ENCODE data around the gene ADAMTS17. TPM values are rescaled to one million over a fixed set of nuclear protein-coding genes. Genes with fewer than 3 reads are reported as not detected.

Gene ADAMTS17
- total RNA-seq, 1 donor from 2014 or later, result 2.3 TPM

DNA sequence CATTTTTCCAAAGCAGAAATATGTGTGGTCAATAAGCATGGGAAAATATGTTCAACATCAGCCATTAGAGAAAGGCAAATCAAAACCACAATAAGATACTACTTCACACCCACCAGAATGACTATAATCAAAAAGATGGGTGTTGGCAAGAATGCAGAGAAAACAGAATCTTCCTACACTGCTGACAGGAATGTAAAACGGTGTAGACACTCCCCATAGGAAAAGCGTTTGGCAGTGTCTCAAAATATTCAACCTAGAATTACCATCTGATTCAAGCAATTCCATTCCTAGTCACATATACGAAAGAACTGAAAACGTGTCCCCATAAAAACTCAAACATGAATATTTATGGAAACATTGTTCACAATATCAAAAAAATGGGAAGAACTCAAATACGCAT, 123.3 kb downstream of the ADAMTS17 start:
- Histone ChIP-seq H3K27me3 (ENCODE audit: control insufficient read depth, insufficient read depth, low read length) (no peaks in the 10 kb centered on the region), H3K4me3 (ENCODE audit: low read depth, low read length) (no peak overlapping the region), H3K36me3 (ENCODE audit: control insufficient read depth, insufficient read depth, low read length) (no peaks in the 10 kb centered on the region)
- TF ChIP-seq, protein P1, sequence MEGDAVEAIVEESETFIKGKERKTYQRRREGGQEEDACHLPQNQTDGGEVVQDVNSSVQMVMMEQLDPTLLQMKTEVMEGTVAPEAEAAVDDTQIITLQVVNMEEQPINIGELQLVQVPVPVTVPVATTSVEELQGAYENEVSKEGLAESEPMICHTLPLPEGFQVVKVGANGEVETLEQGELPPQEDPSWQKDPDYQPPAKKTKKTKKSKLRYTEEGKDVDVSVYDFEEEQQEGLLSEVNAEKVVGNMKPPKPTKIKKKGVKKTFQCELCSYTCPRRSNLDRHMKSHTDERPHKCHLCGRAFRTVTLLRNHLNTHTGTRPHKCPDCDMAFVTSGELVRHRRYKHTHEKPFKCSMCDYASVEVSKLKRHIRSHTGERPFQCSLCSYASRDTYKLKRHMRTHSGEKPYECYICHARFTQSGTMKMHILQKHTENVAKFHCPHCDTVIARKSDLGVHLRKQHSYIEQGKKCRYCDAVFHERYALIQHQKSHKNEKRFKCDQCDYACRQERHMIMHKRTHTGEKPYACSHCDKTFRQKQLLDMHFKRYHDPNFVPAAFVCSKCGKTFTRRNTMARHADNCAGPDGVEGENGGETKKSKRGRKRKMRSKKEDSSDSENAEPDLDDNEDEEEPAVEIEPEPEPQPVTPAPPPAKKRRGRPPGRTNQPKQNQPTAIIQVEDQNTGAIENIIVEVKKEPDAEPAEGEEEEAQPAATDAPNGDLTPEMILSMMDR (IDR thresholded peaks at IDR 0.05; ENCODE audit: insufficient read depth, low read length, poor library complexity, severe bottlenecking), result no peak
- DNase-seq (ENCODE audit: low read depth), result no peak

DNA sequence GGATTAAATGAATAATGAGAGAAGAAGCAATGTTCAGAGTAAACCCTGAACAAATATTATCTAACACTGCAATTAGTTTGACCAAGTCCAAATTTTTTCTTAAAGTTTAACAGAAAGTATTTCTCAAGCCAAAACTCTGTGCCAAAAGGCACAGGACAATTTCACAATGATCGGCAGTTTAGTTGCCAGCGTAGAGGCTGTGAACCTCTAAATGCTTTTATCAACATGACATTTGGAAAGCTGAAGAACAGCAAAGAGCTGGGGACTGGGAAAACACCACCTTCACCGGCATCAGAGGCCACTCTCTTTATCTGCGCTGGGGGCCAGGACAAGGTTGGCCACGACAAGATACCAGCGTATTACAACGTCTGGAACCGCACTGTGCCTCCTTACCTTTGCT, 125.6 kb downstream of the ADAMTS17 start:
- no peaks in the 10 kb centered on the region for H3K27me3 ChIP-seq (ENCODE audit: control insufficient read depth, insufficient read depth, low read length)
- TF ChIP-seq, protein P1 (IDR thresholded peaks at IDR 0.05; ENCODE audit: insufficient read depth, low read length, poor library complexity, severe bottlenecking), result no peak

DNA sequence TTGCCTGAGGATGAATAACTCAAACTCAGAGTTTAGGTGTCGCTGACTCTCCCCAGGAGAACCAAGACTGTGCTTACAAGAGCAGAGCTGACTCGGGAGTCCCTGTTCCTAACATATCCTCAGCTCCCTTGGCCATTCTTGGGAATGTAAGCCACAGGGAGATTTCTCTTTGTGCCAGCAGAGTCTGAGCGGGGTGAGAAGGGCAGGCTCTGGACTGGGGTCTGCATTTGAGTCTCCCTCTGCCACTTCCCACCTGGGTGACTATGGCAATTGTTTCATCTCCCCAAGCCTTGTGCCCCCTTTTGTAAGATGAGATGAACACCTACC, 126.0 kb downstream of the ADAMTS17 start:
- no peaks in the 10 kb centered on the region for H3K27me3 ChIP-seq (ENCODE audit: control insufficient read depth, insufficient read depth, low read length)
- no peak for DNase-seq (ENCODE audit: low read depth)
- TF ChIP-seq, protein P1 (IDR thresholded peaks at IDR 0.05; ENCODE audit: insufficient read depth, low read length, poor library complexity, severe bottlenecking), result no peak
- no peak overlapping the region for H3K4me3 ChIP-seq (ENCODE audit: low read depth, low read length)
- no peaks in the 10 kb centered on the region for H3K36me3 ChIP-seq (ENCODE audit: control insufficient read depth, insufficient read depth, low read length)

More for the DNA sequence above, 125.6 kb downstream of the ADAMTS17 start:
- no peak overlapping the region for H3K4me3 ChIP-seq (ENCODE audit: low read depth, low read length)
- no peak for DNase-seq (ENCODE audit: low read depth)
- H3K36me3 ChIP-seq (ENCODE audit: control insufficient read depth, insufficient read depth, low read length), result no peaks in the 10 kb centered on the region

DNA sequence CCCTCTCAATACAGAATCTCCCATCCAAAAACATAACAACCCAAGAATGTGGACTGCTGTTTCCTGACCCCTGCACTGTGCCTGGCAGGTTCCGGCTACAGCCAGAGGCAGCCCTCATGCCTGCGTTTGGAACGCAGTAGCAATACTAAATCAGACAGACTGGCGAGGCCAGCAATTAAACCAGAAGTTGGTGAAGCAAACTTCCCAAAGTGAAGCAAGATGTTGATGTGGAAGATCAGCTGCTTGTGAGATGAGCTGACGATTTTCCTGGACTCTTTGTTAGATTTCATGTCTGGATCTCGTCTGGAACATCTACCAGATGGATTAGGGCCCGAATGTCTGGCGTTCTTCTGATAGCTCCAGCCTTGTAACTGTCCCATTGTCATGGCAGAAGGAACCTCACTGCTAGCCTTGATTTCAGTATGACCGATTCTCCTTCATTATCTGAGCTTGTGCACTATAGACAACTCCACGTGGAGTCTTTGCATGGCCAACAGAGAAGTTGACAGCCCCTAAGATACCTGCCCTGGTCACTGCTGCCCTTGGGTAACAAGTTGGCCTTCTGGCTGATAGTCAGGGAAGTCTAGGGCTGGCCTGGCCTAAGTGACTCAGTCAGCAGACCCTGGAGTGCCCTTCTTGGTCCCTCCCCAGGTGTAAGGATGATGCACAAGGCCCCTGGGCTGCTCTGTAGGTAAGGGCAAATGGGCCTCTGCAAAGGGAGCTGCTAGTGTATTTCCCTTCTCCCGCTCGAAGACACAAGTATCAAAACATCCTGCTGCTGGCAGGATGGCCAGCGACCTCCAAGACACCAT, 126.5 kb downstream of the ADAMTS17 start:
- DNase-seq (ENCODE audit: low read depth), result no peak
- Histone ChIP-seq H3K27me3 (ENCODE audit: control insufficient read depth, insufficient read depth, low read length) (no peaks in the 10 kb centered on the region), H3K4me3 (ENCODE audit: low read depth, low read length) (no peak overlapping the region), H3K36me3 (ENCODE audit: control insufficient read depth, insufficient read depth, low read length) (no peaks in the 10 kb centered on the region)
- TF ChIP-seq, protein P1 (IDR thresholded peaks at IDR 0.05; ENCODE audit: insufficient read depth, low read length, poor library complexity, severe bottlenecking), result no peak

DNA sequence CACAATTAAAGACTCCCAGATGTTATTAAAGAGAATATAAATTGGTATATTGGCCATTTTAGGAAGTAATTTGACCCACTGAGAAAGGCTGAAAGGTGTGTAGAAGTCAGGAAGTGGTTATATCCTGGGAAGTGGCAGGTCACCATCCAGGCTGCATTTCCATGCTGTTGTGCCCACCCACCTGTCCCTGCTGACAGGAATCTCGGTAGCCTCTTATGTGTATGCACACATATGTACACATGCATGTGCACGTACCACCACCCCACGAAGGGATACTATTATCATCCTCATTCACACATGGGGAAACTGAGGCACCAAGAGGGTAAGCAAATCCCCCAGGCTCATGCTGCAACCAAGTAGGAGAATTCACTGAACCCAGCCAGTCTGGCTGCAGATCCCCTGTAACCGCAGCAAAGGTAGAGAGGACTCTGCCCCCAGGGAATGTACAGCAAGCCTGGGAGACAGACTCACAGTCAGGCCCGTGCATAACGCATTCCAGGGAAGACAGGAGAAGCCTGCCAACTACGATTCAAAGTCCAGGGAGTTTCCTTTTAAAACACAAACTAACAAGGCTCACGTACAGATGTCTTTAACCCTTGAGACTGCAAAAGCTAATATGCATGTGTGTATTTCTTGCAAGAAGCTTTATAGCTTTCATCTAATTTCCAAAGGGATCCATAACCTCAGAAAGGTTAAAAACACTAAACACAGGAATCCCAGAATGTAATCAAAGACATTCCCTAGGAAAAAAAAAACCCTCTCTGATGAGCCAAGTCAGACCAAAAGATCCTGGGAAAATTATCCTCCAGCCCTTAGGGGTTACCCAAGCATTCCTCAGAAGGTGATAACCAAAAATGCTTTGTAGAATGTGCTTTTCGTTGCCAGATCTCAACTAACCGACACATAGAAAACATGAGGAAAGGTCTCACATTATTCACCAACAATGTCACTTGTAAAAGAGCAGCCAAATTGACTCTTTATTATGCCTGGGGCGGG, 129.6 kb downstream of the ADAMTS17 start:
- TF ChIP-seq, protein P1 (IDR thresholded peaks at IDR 0.05; ENCODE audit: insufficient read depth, low read length, poor library complexity, severe bottlenecking), result no peak
- Histone ChIP-seq H3K4me3 (ENCODE audit: low read depth, low read length) (no peak overlapping the region), H3K36me3 (ENCODE audit: control insufficient read depth, insufficient read depth, low read length) (no peaks in the 10 kb centered on the region), H3K27me3 (ENCODE audit: control insufficient read depth, insufficient read depth, low read length) (no peaks in the 10 kb centered on the region)
- no peak for DNase-seq (ENCODE audit: low read depth)
